SIG-M5 (cell line): Measurements from ENCODE around the gene ABHD12.
"Not testable (repeated sequence)": the region's sequence is repeated elsewhere in the genome, so short reads cannot be mapped to it uniquely, and the experiment has no call there.

Source experiments
- DNase-seq: peaks from one replicate; lab custom pipeline; 2025; lab: John Stamatoyannopoulos, UW

ABHD12 gene

DNA sequence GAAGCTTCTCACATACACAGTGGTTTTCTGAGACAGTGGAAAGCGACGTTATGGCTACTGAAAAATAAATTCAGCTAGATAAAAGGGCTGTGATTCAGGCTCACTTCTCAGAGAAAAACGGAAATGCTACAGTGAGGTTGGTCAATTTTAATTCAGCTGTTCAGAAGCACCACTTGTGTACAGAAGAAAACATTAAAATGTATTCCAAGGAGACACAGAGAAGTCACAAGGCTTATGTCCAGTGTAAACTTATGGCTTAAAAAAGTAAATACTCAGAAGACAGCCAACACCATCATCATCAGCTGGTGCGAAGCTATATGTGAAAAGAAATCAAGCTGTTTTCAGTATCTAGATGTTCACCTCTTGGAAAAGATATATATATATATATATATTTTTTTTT lies 68.6 kb downstream of the ABHD12 start:
- DNase-seq = no peak

DNA sequence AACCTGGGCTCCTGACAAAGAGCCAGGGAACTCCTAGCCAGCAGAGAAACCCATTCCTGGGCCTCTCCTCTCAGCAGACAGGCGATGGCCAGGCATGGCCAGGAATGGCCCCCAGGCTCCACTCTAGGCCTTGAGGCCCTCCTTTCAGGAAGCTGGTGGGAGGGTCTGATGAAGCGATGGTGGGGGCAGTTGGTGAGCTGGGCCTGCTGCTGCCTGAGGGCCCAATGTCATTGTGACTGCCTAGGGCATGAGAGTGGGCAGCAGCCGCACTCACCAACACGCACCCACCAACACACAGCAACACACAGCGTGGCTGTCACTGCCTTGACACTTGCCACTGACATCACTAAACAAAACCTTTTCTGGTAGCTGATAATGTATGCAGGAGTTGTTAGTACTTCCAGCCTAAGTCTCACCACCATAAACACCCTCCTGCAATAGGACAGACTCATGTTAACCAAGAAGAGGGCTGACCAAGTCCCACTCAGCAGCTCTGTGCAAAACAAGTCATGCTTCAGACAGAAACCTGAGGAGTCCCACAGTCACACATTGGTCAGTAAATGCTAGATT lies 69.3 kb downstream of the ABHD12 start:
- no peak for DNase-seq

DNA sequence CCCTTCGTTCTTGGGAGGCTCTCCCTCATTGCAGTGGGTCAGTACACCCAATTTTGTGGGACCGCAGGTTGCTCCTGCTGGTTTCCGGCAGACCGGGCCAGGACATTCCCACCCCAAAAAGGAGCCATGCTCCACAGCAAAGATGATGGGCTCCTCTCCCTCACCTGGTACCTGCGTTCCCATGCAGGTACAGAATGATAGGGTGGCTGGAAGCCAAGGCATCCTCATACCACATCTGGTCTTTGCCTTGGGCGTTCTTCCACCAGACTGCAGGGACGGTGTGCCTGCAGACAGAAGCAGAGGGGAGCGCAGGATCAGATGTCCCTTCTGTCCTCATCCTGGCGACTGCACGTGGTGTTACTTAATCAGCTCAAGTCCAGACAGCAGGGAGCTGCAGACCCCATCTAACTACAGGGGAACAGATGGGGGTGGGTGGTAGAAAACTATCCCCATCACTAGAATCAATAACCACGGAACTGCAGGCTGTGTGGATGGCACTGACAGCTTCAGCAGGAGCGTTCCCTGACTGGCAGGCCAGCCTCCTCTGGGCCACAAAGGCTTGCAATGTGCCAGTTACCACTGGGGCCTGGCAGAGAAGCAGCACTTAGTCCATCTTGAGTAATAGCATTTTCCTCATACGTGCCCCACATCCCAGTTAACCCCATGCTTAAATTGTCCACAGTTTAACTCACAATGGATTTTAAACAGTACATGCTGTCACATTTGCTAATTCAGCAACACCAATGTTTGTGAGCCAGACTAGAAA lies 70.4 kb downstream of the ABHD12 start:
- DNase-seq = no peak

DNA sequence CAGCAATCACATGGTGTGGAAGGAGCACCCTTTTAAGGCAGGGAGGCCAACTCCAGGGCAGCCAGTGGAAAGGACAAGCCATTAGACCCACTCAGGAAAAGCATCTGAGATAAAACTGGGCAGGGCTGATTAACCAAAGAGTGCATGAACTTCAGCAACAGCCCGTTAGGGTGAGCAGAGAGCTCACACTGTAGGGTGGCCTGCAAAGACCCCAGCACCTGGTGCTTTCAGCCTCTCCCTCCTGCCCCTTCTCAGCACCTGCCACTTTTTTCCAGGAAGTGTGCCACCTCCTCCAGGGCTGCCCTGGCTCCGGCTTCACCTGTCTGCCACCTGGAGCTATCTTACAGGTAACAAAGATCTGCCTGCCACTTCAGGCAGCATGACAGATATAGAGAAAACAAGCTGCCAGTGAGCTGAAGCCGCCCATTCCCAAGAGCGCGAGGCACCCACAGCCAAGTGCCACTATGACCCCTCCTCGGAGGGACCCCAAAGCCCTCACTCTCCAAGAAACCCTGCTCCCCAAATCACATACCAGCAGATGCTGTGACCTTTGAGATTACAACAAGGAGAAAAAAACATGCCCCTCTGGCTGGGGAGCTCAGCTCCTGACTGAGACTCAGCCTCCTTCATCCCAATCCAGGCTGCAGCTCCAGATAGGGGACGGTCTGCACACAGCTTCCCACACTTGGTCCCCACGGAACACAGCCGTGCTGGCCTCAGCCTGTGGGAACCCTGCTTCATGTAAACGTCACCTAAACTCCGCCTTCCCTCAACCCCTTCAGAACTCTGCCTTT lies 71.2 kb downstream of the ABHD12 start:
- DNase-seq = no peak

DNA sequence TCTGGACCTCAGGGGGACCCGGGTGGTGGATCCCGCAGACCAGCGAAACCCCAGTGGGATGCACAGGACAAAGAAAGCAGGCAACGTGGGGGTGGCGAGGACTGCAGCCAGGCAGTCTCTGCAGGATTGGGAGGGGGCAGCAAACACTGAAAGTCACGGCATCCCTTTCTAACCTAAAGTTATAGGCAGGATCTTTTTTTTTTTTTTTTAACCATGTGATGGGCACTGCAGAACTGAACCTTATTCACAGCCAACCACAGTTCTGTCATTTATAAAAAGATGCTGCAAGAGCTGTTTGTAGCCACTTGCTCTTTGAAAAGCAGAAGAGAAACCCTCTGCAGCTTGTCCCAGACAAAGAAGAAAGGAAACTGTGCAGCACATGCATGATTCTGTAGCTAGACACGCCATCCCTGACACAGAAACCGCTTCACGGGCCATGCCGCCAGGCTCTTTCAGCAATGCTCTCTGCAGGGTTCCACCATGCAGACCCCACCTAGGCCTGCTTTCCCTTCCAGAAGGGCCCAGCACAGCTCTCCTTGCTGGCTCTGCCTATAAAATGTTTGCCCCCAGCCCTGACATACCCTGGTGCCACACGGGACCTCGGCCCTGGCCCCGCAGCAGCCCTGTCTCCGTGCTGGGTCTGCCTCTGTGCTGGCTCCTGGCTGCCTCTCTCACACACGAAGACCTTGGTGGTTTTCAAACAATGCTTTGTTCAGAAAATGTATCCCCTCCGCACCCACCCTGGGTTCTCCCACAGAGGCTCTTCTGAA lies 72.0 kb downstream of the ABHD12 start:
- DNase-seq = peak; percentile 93

DNA sequence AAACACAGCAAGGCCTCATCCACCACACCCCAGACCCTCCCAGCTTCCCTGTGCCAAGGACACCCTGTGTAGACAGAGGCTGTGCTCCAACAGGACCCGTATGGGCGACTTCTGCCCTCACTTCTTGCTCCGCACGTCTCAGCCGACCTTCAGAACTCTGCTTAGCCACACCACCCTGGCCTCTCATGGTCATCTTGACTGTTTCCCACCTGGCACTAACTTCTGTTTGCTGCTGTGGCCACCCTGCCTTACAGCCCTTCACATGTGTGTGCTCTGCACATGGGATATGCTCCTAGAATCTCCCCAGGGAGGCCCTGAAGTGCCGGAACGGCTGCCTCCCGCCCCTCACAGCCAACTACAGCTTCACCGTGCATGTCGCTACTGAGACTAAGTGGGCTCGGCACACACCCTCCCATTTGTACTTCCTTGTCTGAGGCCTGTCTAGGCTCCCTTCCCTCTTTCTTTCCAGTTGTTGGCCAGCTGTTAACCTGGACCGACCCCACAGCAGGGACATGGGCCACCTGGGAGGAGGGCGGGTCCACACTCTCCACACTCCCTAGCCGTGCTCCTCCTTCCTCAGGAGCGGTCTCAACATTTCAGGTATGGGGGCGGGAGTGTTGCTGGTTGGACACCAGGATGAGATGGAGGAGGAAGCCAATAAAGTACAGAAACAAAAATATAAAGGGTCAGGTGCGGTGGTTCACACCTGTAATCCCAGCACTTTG lies 73.1 kb downstream of the ABHD12 start:
- DNase-seq = no peak

DNA sequence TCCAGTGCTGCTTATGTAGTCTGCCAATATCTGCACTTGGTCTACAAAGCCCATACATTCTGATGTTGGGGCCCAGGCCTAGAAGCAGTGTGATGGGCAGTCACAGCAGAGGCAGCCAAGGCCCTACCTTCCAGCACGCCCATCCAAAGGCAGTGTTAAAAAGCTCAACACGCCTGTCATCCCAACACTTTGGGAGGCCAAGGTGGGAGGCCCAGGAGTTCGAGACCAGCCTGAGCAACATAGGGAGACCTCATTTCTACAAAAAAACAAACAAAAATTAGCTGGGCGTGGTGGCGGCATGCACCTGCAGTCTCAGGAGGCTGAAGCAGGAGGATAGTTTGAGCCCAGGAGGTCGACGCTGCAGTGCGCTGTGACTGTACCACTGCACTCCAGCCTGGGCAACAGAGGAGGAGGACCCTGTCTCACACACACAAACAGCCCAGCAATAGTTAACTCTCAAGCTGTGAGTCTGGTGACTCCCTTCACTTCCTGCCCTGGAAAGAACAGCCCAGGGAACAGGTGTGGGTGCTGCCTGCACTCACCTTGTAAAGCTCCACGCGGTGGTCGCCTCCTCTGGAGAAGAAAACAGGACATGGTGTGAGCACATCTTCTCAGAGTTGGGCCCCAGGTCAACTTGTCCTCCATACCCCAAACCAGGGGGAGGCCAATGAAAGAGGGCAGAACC lies 74.0 kb downstream of the ABHD12 start:
- DNase-seq = no peak

DNA sequence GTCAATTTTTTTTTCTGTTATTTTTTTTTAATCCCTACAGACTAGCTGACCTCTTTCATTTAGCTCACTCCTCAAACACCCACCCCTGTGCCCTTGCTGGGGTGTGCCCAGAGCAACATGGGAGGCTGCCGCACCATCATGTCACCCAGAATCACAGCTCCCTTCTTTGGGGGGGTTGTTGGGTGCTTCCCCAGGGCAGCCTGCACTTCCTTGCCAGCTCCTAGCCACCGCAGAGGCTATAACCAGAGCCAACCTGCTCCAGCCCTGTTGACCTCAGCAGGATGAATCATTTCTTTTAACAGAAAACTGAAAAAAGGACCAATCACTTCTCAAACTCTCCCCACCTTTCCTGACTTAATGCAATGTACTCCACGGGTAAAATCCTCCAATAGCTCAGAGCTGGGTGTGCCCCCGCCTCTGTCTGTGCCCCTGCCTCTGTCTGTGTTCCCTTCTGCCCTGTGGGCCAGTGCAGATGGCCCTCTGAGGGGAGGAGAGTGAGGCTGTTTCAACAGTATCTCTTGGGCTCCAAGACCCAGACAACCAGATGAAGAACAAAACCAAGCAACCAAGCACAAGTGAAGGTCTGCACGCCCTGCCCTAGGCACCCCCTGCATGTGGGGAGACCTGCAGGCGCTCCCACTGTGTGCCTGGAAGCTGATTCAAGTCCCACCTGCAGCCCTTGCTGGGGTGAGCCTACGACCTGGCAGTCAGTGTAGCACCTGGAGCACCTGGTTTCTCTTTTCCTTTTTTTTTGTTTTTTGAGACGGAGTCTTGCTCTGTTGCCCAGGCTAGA lies 75.0 kb downstream of the ABHD12 start:
- no peak for DNase-seq

DNA sequence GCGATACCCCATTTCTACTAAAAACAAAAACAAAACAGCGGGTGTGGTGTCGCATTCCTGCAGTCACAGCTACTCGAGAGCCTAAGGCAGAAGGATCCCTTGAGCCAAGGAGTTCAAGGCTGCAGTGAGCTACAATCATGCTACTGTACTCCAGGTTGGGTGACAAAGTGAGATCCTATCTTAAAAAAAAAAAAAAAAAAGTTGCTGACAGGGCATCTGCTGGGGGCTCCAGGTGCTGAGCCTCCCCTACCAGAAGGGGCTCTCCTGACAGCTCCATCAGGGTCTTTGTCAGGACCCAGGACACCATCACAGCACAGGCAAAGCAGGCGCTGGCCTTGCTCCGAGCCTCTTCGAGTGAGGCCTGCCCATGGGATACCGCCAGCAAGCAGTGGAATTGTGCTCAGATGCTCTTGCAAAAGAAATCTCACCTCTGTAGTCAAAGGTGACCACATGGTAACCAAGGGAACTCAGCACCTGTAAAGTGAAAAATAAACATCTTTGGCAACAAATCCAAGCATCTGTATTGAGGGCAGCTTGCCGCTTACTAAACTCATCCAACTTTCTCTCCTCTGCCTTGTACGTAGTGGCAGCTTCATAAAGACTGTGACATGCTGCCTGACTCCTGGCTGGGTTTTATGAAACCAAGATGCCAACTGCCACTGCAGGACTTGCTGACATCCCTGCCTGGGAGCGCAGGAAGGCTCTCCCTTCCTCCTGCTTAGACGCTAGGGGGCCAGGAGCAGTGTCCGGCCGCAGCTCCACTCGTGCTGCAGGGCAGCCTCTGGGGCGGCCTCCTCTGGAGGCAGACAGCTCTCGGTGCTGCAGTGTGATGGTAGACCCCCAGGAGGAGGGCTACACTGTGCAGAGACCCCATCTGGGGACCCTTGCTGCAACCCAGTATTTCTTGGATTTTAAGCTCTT lies 75.9 kb downstream of the ABHD12 start:
- DNase-seq = no peak

DNA sequence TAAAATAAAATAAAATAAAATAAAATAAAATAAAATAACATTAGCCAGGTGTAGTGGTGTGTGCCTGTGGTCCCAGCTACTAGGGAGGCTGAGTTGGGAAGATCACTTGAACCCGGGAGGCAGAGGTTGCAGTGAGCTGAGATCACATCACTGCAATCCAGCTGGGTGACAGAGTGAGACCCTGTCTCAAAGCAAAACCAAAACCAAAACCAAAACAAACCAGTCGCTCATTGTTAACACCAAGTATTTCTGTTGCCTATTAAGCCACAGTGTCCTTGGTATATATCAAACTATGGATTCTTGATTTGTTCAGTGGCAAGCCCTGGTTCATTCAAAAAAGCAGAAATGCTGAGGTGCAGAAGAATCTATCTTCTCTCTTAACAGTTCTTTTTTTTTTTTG lies 77.0 kb downstream of the ABHD12 start:
- DNase-seq = no peak

DNA sequence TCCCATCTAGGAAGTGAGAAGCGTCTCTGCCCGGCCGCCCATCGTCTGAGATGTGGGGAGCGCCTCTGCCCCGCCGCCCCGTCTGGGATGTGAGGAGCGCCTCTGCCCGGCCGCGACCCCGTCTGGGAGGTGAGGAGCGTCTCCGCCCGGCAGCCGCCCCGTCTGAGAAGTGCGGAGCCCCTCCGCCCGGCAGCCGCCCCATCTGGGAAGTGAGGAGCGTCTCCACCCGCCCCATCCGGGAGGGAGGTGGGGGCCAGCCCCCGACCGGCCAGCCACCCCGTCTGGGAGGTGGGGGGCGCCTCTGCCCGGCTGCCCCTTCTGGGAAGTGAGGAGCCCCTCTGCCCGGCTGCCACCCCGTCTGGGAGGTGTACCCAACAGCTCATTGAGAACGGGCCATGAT lies 77.9 kb downstream of the ABHD12 start:
- DNase-seq = not testable (repeated sequence)

DNA sequence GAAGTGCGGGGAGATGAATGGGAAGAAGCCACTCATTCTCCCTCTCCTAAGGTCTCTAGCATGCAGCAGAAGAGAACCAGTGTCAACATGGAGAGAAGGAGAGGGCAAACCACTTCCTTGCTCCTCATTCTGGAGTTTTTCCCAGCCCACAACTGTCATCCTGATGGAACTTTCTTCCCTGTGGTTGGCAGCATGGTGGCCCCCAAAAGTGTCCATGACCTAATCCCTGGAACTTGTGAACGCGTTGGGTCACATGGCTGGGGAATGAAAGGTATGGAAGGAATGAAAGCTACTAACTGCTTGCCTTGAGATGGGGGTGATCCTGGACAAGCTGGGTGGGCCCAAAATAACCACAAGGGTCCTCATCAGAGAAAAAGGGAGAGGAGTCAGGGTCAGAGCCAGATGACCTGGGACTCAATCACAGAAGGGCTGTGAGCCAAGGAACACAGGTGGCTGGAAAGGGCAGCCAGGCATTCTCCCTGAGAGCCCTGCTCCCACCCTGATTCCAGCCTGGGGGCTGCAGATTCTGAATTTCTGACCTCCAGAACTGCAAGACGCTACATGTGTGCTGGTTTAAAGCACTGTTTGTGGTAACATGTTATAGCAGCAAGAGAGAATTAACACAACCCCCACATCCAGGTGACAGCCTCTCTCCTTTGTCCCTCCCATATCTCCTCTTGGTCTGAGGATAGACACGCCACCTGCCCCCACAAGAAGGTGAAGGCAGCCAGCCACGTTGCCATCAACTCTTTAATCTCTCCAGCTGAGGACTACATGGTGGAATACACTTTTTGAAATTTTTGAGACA lies 79.5 kb downstream of the ABHD12 start:
- no peak for DNase-seq

DNA sequence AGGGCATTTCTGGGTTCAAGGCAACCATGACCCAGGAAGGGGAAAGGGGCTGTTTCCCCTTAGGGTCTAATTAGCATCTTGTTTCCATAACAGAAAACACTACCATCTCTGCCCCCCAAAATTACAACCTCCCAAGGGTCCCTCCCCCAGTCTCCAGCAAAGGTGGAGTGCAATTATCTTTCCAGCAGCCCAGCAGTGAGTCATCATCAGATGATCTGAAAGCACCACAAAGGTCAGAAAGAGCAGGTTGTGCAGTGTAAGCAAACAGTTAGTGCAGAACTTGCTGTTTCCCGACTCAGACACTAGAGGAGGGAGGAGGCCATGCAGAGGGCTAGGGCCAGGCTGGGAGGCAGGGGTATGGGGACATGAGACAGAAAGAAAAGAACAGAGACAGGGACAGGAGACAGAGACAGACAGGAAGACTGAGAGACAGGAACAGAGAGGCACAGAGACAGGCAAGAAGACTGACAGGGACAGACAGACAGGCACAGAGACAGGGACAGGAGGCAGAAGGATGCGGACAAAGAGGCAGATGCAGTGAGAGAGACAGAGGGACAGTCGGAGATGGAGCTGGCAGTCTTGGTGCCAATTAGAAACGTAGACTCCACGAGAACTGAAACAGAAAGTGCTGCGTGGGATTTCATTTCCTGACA lies 80.2 kb downstream of the ABHD12 start:
- no peak for DNase-seq

DNA sequence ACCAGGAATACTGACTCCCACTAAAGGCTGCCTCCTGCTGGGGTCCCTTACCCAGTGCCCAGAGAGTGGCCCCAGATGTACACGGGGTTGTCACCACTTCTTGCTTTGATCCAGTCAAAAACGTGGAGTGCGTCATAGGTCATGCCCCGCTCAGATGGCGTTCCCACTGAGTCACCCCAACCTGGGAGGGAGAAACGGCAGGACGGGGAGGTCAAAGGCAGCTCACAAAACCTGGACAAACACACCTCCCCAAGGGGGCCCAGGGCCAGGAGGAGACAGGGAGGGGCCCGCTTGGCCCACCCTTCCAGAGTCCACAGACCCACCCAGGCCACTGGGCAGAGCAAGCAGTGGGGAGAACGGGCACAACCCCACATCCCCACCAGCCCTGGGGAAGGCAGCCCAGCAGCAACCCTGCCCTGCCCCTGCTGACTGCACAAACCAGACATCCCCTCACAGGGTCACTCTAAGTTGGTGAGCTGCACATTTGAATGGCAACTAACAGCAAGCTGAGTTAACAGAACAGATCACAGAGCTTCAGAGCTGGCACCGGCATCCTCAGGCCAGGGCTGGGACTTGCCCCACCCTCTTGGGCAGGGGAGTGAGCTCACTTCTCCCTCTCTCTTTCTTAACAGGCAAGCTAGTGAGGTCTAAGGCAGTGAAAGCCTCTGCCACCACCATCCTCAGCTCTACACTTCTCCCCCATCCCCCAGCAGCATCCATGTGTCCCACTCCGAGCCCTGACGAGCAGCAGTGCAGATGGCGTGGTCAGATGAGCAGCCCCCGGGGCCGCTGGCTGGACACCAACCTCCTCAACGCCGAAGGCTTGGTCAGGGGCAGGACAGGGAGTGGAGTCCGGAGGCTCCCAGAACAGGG lies 81.0 kb downstream of the ABHD12 start:
- no peak for DNase-seq

DNA sequence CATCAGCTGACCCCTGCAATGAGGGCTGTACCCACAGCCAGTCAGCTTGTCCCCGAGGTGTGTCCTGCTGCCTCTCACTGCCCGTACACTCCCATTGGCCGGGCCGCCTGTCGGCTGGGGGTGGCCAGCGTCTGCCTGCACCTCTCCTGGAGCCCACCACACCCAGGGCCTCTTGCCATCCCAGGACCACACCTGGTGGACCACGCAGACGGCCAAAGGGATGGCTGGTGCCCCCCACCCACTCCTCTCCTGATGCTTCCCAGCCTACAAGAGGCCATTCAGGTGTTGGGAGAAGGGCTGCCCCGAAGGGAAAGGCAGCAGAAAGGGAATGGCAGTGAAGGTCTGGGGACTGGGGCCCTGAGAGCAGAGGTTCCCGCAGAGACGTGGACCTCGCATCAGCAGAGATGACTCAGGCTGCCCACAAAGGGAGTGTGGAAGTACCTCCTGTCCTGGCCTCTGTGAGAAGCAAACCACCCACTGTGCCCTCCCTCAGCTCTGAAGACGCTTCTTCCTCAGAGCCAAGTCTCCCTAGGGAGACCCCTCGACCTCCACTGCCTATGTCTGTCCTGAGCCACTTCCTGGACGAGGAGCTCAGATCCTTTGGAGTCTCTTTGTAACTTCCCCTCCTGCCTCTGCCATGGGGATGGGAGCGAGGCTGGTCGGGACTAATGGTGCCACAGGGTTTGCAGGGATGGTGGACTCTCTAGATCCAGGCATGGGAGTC lies 81.8 kb downstream of the ABHD12 start:
- DNase-seq = no peak

DNA sequence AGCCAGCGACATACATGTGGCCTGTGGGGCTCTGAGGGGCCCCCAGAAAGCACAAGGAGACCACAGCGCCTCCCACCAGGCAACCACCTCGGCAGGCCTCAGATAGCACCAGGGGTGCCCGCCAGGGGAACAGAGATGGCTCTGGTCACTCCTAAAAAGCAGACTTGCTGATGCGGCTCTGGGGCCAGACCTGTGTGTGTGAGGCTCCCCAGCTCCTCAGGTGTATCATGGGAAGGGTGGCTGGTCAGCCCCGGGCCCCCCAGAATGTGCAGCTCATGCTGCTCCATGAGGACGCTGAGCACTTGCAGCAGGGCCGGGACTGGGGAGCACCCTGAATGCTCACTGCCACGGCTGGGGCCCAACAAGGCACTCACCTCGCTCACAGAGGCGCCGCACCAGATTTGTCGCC lies 82.5 kb downstream of the ABHD12 start:
- DNase-seq = no peak
